Measurements from ENCODE around the gene PRDX5. TPM values are rescaled to one million over a fixed set of nuclear protein-coding genes. Genes with fewer than 3 reads are reported as not detected.

The PRDX5 gene
- total RNA-seq, 1 experiment from 2014 or later: 228 TPM

DNA sequence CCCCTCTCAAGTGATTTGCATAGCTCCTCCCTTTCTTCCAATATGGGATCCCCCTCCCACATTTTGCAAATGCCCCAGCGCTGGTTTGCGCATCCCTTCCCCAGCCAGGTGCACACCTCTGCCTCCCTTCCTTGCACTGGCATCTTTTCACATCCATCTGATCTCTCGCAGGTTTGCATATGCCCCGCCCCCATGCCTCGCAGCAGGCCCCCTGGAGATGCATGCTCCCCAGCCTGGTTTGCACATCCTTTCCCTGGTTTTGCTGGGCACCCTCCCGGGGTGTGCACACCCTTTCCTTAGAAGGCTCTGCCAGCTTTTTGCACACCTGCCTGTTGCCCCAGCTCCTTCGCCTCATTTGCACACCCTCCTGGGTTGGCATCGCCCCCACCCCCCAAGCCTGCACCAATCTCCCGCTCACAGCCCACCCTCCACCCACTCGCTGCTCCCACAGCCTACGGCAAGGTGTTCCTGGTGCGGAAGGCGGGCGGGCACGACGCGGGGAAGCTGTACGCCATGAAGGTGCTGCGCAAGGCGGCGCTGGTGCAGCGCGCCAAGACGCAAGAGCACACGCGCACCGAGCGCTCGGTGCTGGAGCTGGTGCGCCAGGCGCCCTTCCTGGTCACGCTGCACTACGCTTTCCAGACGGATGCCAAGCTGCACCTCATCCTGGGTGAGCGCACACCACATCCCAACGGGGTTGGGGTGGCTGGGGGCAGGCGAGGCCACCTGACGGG is 42.0 kb downstream of the PRDX5 start:
- Histone ChIP-seq H3K14ac (ENCODE audit: insufficient read depth, low read length) (no peak overlapping the region), H2BK120ac (ENCODE audit: low read depth, low read length, poor library complexity, severe bottlenecking) (no peak overlapping the region), H3K27me3 (ENCODE audit: insufficient read depth, low read length) (no peaks in the 10 kb centered on the region; the same call in 1 of the 2 replicates), H3K56ac (ENCODE audit: insufficient read length, low read depth, low read length) (no peak overlapping the region), H3K79me2 (ENCODE audit: insufficient read depth, low read length) (no peaks in the 10 kb centered on the region), H3K4me2 (ENCODE audit: insufficient read depth, insufficient read length, low read length) (peak overlapping the region; percentile 54), H3K79me1 (ENCODE audit: insufficient read depth, low read depth, low read length, poor library complexity, severe bottlenecking) (no peaks in the 10 kb centered on the region), H3K27ac (ENCODE audit: insufficient read length, low read depth, low read length) (no peak overlapping the region), H3K23ac (ENCODE audit: insufficient read length, low read depth, low read length) (no peak overlapping the region), H3K9me3 (ENCODE audit: control insufficient read depth, low read depth, low read length) (no peaks in the 10 kb centered on the region), H2AFZ (ENCODE audit: low read length) (no peak overlapping the region), H4K20me1 (ENCODE audit: control insufficient read depth, insufficient read depth, insufficient read length) (peaks cover 2% of the 10 kb centered on the region), H3T11ph (ENCODE audit: low read length) (no peak overlapping the region), H2BK12ac (ENCODE audit: insufficient read length, low read depth, low read length) (no peak overlapping the region), H3K9ac (ENCODE audit: extremely low read depth, insufficient read length, low read length) (no peak overlapping the region), H2BK15ac (ENCODE audit: low read depth, low read length) (no peak overlapping the region), H2AK5ac (ENCODE audit: insufficient read length, low read length) (no peak overlapping the region), H4K8ac (replicated peaks; ENCODE audit: insufficient read length, low read depth, low read length) (no peak overlapping the region), H3K4me1 (ENCODE audit: insufficient read depth, low read length) (peaks cover 2% of the 10 kb centered on the region; the same call in 1 of the 2 replicates), H3K18ac (ENCODE audit: insufficient read length, low read depth, low read length) (no peak overlapping the region), H4K91ac (ENCODE audit: insufficient read length, low read depth, low read length) (no peak overlapping the region), H3K23me2 (ENCODE audit: insufficient read length, low read depth, low read length, poor library complexity, severe bottlenecking) (peaks cover 12% of the 10 kb centered on the region), H3K4ac (ENCODE audit: low read depth, low read length) (no peak overlapping the region), H4K5ac (ENCODE audit: insufficient read length, low read depth, low read length) (no peak overlapping the region), H2BK5ac (ENCODE audit: insufficient read length, low read length) (no peak overlapping the region), H2BK20ac (ENCODE audit: low read depth, low read length, poor library complexity, severe bottlenecking) (no peak overlapping the region)
- no peaks in the 10 kb centered on the region for H3K9me3 Mint-ChIP-seq
- no peak for TF ChIP-seq CTCF (conservative IDR thresholded peaks at IDR 0.05)
- peaks cover 21 to 36% of the 10 kb centered on the region in 2 experiments for H3K4me1 Mint-ChIP-seq
- no peaks in the 10 kb centered on the region for H3K27me3 Mint-ChIP-seq (ENCODE audit: low read depth)
- no CpG with 5 or more reads among the region's 38 CpGs for WGBS (ENCODE audit: extremely low coverage, insufficient read length, low lambda C conversion rate)
- H3K36me3 Mint-ChIP-seq (ENCODE audit: insufficient read depth in 1 of 3, low read depth in 3 of 3): peaks cover 12 to 33% (median 26%) of the 10 kb centered on the region in 3 experiments; a peak in 6 of 7 replicates
- DNase-seq: no peak
- H3K4me3 Mint-ChIP-seq: peak overlapping the region; percentile 78 to 92
- H3K27ac Mint-ChIP-seq: no peak overlapping the region
